ENCODE data around the gene SLC22A2. TPM values are rescaled to one million over a fixed set of nuclear protein-coding genes. Genes with fewer than 3 reads are reported as not detected.

The SLC22A2 gene
- total and polyA plus RNA-seq, 4 donors = not detected

DNA sequence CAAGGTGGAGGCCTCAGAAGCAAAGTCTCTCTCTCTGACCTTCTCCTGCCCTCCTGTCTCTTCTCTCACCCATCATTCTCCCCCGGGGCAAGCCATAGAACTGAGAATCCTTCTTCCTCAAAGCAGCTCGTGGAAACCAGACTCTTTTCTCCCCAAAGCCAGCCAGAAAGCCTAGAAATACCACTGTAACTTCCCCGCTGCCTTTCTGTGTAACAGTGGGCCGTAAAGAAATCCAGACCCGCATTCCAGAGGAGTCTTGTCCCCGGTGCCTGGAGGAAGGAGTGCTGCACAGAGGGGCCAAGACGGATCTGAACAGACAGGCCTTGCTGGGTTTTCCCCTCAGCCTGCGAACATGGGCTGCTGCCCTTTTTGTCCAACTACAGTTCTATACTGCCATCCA is 977 bp upstream of the SLC22A2 start (continued):
- TF ChIP-seq, protein P1, sequence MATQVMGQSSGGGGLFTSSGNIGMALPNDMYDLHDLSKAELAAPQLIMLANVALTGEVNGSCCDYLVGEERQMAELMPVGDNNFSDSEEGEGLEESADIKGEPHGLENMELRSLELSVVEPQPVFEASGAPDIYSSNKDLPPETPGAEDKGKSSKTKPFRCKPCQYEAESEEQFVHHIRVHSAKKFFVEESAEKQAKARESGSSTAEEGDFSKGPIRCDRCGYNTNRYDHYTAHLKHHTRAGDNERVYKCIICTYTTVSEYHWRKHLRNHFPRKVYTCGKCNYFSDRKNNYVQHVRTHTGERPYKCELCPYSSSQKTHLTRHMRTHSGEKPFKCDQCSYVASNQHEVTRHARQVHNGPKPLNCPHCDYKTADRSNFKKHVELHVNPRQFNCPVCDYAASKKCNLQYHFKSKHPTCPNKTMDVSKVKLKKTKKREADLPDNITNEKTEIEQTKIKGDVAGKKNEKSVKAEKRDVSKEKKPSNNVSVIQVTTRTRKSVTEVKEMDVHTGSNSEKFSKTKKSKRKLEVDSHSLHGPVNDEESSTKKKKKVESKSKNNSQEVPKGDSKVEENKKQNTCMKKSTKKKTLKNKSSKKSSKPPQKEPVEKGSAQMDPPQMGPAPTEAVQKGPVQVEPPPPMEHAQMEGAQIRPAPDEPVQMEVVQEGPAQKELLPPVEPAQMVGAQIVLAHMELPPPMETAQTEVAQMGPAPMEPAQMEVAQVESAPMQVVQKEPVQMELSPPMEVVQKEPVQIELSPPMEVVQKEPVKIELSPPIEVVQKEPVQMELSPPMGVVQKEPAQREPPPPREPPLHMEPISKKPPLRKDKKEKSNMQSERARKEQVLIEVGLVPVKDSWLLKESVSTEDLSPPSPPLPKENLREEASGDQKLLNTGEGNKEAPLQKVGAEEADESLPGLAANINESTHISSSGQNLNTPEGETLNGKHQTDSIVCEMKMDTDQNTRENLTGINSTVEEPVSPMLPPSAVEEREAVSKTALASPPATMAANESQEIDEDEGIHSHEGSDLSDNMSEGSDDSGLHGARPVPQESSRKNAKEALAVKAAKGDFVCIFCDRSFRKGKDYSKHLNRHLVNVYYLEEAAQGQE (IDR thresholded peaks at IDR 0.05) = no peak
- TF ChIP-seq RXRA (IDR thresholded peaks at IDR 0.05) = no peak
- no peak for TF ChIP-seq RAD21 (IDR thresholded peaks at IDR 0.05)
- TF ChIP-seq GABPA (IDR thresholded peaks at IDR 0.05 in 1 of 2, conservative IDR thresholded peaks at IDR 0.05 in 1 of 2) = no peak
- TF ChIP-seq, protein P2, sequence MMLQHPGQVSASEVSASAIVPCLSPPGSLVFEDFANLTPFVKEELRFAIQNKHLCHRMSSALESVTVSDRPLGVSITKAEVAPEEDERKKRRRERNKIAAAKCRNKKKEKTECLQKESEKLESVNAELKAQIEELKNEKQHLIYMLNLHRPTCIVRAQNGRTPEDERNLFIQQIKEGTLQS (IDR thresholded peaks at IDR 0.05) = no peak
- no peak for TF ChIP-seq TAF1 (conservative IDR thresholded peaks at IDR 0.05)

DNA sequence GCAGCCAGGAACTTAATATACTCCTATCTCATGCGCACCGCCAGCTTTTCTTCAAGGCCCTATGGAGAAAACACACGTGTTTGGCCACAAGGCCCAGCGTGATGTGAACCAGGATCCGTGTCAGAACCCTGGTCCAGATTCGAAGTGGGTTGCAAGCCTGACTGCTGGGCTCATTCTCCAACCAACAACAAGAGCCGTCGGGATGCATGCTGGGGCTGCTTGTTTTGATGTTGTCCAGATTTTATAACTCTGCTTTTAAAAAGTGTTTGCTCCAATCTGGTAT is 463 bp upstream of the SLC22A2 start:
- no peaks in the 10 kb centered on the region for H3K27me3 ChIP-seq (ENCODE audit: control insufficient read depth in 4 of 4, insufficient read depth in 4 of 4, low read length in 3 of 4)
- TF ChIP-seq, protein P3, sequence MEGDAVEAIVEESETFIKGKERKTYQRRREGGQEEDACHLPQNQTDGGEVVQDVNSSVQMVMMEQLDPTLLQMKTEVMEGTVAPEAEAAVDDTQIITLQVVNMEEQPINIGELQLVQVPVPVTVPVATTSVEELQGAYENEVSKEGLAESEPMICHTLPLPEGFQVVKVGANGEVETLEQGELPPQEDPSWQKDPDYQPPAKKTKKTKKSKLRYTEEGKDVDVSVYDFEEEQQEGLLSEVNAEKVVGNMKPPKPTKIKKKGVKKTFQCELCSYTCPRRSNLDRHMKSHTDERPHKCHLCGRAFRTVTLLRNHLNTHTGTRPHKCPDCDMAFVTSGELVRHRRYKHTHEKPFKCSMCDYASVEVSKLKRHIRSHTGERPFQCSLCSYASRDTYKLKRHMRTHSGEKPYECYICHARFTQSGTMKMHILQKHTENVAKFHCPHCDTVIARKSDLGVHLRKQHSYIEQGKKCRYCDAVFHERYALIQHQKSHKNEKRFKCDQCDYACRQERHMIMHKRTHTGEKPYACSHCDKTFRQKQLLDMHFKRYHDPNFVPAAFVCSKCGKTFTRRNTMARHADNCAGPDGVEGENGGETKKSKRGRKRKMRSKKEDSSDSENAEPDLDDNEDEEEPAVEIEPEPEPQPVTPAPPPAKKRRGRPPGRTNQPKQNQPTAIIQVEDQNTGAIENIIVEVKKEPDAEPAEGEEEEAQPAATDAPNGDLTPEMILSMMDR (IDR thresholded peaks at IDR 0.05; ENCODE audit: low read depth, low read length, missing input control) = no peak
- TF ChIP-seq NR2F2 (IDR thresholded peaks at IDR 0.05) (no peak), SP1 (IDR thresholded peaks at IDR 0.05) (no peak), EGR1 (IDR thresholded peaks at IDR 0.05; ENCODE audit: low read depth in 2 of 2) (no peak), HNF4G (IDR thresholded peaks at IDR 0.05) (no peak), FOXA1 (IDR thresholded peaks at IDR 0.05) (no peak), TAF1 (conservative IDR thresholded peaks at IDR 0.05) (no peak), GABPA (IDR thresholded peaks at IDR 0.05 in 1 of 2, conservative IDR thresholded peaks at IDR 0.05 in 1 of 2) (no peak), YY1 (IDR thresholded peaks at IDR 0.05) (no peak), RXRA (IDR thresholded peaks at IDR 0.05) (no peak), HNF4A (conservative IDR thresholded peaks at IDR 0.05) (no peak)
- TF ChIP-seq, protein P4, sequence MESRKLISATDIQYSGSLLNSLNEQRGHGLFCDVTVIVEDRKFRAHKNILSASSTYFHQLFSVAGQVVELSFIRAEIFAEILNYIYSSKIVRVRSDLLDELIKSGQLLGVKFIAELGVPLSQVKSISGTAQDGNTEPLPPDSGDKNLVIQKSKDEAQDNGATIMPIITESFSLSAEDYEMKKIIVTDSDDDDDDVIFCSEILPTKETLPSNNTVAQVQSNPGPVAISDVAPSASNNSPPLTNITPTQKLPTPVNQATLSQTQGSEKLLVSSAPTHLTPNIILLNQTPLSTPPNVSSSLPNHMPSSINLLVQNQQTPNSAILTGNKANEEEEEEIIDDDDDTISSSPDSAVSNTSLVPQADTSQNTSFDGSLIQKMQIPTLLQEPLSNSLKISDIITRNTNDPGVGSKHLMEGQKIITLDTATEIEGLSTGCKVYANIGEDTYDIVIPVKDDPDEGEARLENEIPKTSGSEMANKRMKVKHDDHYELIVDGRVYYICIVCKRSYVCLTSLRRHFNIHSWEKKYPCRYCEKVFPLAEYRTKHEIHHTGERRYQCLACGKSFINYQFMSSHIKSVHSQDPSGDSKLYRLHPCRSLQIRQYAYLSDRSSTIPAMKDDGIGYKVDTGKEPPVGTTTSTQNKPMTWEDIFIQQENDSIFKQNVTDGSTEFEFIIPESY (IDR thresholded peaks at IDR 0.05) = no peak
- TF ChIP-seq, protein P1 (IDR thresholded peaks at IDR 0.05) = no peak
- TF ChIP-seq, protein P2 (IDR thresholded peaks at IDR 0.05) = no peak
- TF ChIP-seq, protein P5, sequence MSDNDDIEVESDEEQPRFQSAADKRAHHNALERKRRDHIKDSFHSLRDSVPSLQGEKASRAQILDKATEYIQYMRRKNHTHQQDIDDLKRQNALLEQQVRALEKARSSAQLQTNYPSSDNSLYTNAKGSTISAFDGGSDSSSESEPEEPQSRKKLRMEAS (IDR thresholded peaks at IDR 0.05) = no peak
- H3K9me3 ChIP-seq (ENCODE audit: control insufficient read depth in 4 of 4, low read length in 3 of 4) = no peaks in the 10 kb centered on the region
- H3K4me1 ChIP-seq (ENCODE audit: control insufficient read depth in 4 of 4, insufficient read depth in 4 of 4, low read length in 3 of 4) = peaks cover 0 to 15% (median 13%) of the 10 kb centered on the region in 4 donors
- H3K4me3 ChIP-seq (ENCODE audit: low read depth in 1 of 3, low read length in 3 of 3) = no peak overlapping the region
- no peak for DNase-seq (ENCODE audit: low spot score)
- no peaks in the 10 kb centered on the region for H3K36me3 ChIP-seq (ENCODE audit: control insufficient read depth in 4 of 4, insufficient read depth in 3 of 4, low read depth in 1 of 4, low read length in 3 of 4)
- H3K9ac ChIP-seq (ENCODE audit: low read depth in 1 of 2, low read length in 2 of 2) = no peak overlapping the region
- WGBS = 92% methylated on average over 8 of the region's 8 CpGs
- no peak overlapping the region for H3K27ac ChIP-seq (ENCODE audit: low read depth in 1 of 2, low read length in 2 of 2)

All from liver (tissue), 9 donors.